KBM-7 (cell line): ENCODE measurements around the gene ADARB2.

Experiments
- DNase-seq: peaks from one replicate; pipeline ENCODE4 v3.0.0-alpha.2; 2015
- in situ Hi-C: fragments of 300-500 bp; cut with MboI; formaldehyde crosslinking; loops from 2 replicates; pipeline ENCODE4 v1.14.3; 2020; ENCODE audit warnings: low sequenced_read_pairs, low pct_unique_long_range_greater_than_20kb, mixed read lengths

The ADARB2 gene

DNA sequence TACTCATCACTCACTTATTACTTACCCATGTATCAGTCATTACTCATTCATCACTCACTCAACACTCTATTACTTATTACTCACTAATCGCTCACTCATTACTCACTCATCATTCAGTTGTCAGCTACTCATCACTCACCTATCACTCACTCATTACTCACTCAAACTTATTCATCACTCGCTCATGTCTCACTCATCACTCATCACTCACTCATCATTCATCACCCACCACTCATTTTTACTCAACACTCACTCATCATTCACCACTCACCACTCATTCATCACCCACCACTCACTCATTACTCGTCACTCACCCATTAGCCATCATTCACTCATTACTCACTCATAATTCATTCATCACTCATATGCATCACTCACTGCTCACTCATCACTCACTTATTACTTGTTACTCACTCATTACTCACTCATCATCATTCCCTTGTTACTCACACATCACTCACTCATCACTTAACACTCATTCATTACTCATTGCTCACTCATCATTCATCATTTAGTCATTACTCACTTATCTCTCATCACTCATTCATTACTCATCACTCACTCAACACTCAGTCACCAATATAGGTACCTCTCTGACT, 237.9 kb downstream of the ADARB2 start:
- in situ Hi-C loops = no loop called here
- no peak for DNase-seq

GRCh38 chr10:1498746-1499358, 238.5 kb downstream of the ADARB2 start:
- in situ Hi-C loops = no loop called here
- no peak for DNase-seq

DNA sequence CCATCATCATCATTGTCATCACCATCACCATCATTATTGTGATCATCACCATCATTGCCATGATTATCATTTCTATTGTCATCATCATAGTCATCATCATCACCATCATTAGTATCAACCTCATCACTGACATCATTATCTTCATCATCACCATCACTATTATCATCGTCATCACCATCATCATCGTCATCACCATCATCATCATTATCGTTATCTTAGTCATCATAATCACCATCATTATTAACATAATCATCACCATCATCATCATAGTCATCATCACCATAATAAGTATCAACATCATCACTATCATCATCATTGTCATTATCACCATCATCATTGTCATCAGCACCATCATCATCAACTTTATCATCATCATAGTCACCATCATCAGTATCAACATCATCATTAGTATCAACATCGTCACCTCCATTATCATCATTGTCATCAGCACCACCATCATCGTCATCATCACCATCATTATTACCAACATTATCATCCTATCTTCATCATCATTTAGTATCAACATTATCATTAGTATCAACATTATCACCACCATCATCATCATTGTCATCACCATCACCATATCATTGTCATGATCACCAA, 241.3 kb downstream of the ADARB2 start:
- in situ Hi-C loops = no loop called here
- no peak for DNase-seq

- in situ Hi-C loops = no loop called here
- DNase-seq = no peak
Observed at GRCh38 chr10:1492641-1493040, 244.7 kb downstream of the ADARB2 start.

DNA sequence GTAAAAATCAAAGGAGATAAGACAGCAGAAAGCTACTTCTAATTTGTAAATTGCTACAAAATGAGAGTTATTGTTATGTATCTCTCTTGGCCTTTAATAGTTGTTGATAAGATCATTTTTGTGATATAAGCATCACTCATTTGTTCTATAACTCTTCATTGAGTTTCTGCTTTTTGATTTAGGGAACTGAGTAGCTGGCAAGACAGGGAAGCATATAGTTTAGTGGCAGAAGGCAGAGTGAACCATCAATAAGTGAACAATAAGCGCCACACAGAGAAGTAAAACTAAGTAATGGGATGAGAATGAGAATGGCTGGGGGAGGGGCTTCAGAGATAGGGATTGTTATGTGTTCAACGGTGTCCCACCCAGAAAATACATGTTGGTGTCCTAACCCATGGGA, 245.4 kb downstream of the ADARB2 start:
- in situ Hi-C loops = no loop called here
- DNase-seq = peak; percentile 25

DNA sequence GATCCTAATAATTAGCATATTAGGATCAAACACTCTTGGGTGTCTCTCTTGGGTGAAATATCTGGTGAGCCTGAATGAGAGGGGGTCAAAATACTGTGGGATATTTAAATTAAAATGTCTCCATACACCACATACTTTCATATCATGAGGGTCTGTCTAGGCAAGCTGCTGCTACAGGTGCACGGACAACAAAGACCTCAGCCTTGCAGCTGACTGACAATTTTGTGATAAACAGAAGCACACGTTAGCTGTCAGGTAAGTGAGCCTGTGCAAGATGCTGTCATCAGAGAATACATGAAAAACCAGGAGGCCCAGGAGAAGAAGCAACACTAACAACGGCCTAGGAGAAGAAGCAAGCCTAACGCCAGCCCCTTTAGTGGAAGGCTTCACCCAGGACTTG, 247.5 kb downstream of the ADARB2 start:
- no peak for DNase-seq
- in situ Hi-C loops = no loop called here

GRCh38 chr10:1488970-1489548, 248.3 kb downstream of the ADARB2 start:
- peak; percentile 92 for DNase-seq
- in situ Hi-C loops = no loop called here

DNA sequence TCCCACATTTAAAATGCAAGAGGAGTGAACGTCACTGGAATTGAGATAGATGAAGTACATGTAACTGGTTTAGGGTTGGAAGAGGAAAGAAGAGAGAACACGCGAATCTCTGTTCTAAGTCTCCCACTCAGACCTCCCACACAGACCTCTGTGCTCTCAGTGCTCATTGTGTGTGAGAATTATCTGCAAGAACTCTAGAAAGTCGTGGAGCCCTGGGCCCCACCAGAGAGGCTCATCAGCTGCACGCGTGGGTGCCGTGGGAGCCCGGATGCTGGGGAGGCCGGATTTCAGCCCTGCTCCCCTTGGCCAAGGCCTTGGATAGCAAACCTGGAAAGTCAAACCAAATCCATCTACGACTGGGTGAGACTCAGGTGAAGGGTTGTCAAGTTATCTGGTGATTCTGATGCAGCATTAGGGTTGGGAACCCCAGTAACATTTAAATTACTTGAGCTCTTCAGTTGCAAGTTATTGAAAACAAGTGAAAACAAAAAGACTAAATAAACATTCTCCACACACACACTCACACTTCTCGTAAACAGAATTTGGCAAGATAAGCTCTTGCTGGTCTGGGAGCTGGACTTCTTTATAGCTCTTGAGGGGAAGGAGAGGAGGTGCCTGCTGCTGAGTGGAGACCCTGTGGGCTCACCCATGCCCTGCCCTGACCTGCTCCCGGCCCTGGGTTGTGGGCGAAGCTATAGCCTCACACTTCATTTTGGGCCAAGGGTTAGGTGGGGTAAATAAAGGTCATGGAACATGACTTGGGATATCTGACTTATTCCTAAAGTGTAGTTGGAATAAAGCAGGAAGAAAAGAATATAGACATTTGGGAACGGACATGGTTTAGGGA, 250.3 kb downstream of the ADARB2 start:
- in situ Hi-C loops = no loop called here
- no peak for DNase-seq

- DNase-seq = no peak
- in situ Hi-C loops = no loop called here
Observed at GRCh38 chr10:1485357-1485756, 252.0 kb downstream of the ADARB2 start.

DNA sequence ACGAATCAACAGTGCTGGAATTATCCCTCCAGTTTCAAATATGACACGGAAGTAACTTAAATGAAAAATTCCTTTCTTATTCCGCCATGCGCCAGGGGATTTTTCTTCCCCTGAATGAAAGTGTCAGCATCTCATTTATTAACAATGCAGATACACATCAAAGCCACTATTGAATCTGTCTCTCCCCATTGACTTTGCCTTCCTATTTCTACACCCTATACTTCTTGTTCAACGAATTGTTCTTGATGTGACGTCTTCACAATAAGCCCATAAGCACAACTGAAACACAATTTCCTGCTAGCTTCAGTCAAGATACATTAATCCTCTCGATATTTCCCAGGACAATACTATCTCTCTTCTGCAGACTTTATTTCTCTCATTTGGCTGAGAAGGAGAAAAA, 253.5 kb downstream of the ADARB2 start:
- DNase-seq = no peak
- in situ Hi-C loops = no loop called here

DNA sequence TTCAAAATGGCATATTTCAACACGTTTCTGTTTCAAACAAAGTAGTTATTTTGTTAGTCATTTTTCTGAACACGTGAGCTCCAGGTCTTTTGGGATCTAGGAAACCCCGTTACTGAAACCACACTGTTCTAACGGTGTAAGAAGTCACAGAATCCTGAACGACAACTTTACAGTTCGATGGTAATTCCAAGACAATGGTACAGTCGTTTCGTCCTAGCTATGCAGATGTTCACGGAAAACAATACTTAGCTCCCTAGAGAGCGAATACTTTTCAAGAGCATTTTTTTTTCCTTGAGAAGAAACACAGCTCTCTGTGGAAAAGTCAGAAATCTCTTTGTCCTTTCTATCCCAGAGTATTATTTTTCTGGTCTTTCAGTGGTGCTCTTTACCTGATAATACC, 254.1 kb downstream of the ADARB2 start:
- in situ Hi-C loops = no loop called here
- no peak for DNase-seq

- in situ Hi-C loops = no loop called here
- DNase-seq = no peak
Observed at GRCh38 chr10:1477578-1477977, 259.7 kb downstream of the ADARB2 start.

DNA sequence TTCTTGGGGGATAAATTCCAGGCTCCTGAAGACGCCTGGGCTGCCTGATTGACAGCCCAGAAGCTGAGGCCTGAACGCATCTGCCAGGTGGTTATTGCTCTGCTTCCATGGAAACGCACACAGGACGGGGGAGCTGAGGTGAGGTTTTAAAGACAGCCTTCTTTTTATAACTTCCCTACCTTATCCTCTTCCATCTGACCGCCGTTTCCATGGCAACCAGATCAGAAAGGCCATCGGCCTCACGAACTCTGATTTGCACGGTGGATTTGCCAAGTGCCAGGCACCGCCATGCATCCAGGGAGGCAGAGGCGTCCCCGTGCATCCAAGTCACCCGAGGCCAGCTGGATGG, 260.9 kb downstream of the ADARB2 start:
- peak; percentile 7 for DNase-seq
- in situ Hi-C loops = no loop called here

GRCh38 chr10:1475771-1476454, 261.4 kb downstream of the ADARB2 start:
- no peak for DNase-seq
- in situ Hi-C loops = no loop called here

DNA sequence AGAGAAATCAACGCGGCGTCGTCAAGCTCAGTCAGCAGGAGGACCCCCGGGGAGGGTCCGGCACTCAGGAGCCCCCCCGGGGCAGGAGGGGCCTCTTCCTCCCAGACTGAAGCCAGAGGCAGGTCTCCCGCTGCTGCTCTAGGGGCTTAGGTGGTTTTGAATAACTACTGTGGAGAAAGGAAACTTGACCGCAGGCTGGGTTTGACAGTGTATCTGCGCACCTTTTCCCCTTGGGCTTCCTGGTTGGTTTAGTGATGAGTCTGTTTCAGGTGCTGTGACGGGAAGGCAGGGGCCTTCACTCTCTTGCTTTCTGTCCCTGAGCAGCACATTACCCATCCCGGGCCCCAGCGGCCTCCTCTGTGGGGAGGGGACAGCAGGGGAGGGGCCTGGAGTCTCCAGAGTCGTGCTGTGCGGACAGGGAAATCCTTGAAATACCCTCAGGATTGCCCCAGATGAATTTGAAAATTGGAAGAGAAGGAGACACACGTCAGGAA, 262.2 kb downstream of the ADARB2 start:
- DNase-seq = no peak
- in situ Hi-C loops = no loop called here

- in situ Hi-C loops = no loop called here
- DNase-seq = no peak
Observed at GRCh38 chr10:1474376-1475097, 262.8 kb downstream of the ADARB2 start.

DNA sequence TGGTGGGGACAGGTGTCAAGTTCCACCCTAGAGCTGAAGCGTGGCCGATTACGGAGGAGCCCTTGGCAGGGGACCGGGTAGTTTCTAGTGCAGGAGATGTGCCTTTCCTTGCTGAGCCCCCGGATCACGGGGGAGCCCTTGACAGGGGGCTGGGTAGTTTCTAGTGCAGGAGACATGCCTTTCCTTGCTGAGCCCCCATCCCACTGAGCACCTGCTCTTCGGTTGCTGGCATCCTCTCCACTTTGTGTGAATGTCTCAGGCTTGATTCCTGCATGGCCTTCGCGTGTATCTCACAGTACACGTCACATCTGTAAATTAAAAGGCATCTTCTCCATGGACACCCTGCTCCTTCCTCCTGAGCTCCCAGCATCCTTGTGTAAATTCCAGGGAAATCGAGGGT, 263.5 kb downstream of the ADARB2 start:
- DNase-seq = no peak
- in situ Hi-C loops = no loop called here

DNA sequence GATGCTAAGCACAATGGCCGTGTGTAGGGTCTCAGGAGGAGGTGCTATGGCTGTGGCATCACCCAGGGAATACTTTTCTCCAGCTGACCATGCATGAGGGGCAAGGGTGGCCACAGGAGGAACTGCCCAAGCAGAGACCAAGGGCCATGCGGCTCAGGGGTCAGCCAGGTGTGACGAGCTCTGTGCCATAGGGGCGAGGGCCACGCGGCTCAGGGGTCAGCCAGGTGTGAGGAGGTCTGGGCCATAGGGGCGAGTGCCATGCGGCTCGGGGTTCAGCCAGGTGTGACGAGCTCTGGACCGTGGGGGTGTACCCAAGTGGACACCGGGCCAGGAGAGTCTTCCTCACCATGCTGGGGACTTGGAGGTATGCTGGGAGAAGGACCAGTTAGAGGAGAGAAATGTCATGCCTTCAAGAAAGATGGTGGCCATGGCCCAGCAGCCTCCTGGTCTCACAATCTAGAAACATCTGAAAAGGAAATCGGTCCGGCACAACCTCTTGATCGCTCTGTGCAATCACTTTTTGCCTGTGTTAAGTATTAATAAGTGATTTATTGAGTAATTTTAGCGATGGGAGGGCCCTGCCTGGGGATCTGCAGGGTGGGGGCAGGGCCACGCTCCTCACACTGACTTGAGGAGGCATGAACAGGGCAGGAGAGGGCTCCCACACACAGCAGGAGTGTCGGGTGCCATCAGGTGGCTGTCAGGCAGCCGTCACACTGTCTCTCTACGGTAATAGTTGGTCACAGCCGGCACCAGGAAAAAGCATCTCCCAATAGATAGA, 265.0 kb downstream of the ADARB2 start:
- in situ Hi-C loops = no loop called here

More for the DNA sequence above, 265.0 kb downstream of the ADARB2 start:
- DNase-seq = no peak
